ENCODE results near the gene ZNF598.

- TF ChIP-seq, protein P1, sequence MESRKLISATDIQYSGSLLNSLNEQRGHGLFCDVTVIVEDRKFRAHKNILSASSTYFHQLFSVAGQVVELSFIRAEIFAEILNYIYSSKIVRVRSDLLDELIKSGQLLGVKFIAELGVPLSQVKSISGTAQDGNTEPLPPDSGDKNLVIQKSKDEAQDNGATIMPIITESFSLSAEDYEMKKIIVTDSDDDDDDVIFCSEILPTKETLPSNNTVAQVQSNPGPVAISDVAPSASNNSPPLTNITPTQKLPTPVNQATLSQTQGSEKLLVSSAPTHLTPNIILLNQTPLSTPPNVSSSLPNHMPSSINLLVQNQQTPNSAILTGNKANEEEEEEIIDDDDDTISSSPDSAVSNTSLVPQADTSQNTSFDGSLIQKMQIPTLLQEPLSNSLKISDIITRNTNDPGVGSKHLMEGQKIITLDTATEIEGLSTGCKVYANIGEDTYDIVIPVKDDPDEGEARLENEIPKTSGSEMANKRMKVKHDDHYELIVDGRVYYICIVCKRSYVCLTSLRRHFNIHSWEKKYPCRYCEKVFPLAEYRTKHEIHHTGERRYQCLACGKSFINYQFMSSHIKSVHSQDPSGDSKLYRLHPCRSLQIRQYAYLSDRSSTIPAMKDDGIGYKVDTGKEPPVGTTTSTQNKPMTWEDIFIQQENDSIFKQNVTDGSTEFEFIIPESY (IDR thresholded peaks at IDR 0.05): no peak
- TF ChIP-seq, protein P2, sequence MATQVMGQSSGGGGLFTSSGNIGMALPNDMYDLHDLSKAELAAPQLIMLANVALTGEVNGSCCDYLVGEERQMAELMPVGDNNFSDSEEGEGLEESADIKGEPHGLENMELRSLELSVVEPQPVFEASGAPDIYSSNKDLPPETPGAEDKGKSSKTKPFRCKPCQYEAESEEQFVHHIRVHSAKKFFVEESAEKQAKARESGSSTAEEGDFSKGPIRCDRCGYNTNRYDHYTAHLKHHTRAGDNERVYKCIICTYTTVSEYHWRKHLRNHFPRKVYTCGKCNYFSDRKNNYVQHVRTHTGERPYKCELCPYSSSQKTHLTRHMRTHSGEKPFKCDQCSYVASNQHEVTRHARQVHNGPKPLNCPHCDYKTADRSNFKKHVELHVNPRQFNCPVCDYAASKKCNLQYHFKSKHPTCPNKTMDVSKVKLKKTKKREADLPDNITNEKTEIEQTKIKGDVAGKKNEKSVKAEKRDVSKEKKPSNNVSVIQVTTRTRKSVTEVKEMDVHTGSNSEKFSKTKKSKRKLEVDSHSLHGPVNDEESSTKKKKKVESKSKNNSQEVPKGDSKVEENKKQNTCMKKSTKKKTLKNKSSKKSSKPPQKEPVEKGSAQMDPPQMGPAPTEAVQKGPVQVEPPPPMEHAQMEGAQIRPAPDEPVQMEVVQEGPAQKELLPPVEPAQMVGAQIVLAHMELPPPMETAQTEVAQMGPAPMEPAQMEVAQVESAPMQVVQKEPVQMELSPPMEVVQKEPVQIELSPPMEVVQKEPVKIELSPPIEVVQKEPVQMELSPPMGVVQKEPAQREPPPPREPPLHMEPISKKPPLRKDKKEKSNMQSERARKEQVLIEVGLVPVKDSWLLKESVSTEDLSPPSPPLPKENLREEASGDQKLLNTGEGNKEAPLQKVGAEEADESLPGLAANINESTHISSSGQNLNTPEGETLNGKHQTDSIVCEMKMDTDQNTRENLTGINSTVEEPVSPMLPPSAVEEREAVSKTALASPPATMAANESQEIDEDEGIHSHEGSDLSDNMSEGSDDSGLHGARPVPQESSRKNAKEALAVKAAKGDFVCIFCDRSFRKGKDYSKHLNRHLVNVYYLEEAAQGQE (IDR thresholded peaks at IDR 0.05): no peak
- TF ChIP-seq CTCF (IDR thresholded peaks at IDR 0.05; ENCODE audit: low read depth, low read length, missing input control): no peak
- TF ChIP-seq, protein P3, sequence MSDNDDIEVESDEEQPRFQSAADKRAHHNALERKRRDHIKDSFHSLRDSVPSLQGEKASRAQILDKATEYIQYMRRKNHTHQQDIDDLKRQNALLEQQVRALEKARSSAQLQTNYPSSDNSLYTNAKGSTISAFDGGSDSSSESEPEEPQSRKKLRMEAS (IDR thresholded peaks at IDR 0.05): no peak
- no peak for TF ChIP-seq EGR1 (IDR thresholded peaks at IDR 0.05; ENCODE audit: low read depth in 2 of 2)
- TF ChIP-seq SP1 (IDR thresholded peaks at IDR 0.05): no peak
- no peak for TF ChIP-seq YY1 (IDR thresholded peaks at IDR 0.05)
- no peak for TF ChIP-seq RAD21 (IDR thresholded peaks at IDR 0.05)
- TF ChIP-seq TAF1 (conservative IDR thresholded peaks at IDR 0.05): no peak
- no peak for TF ChIP-seq ATF3 (IDR thresholded peaks at IDR 0.05)
- no peak for TF ChIP-seq GABPA (IDR thresholded peaks at IDR 0.05 in 1 of 2, conservative IDR thresholded peaks at IDR 0.05 in 1 of 2)
These were observed 55.9 kb downstream of the ZNF598 start for GRCh38 chr16:1953734-1954133.
